HEK293 (cell line): ENCODE data around the gene LARP6.

Experiments used
- FEZF1 ChIP-seq: fragments of 450-650 bp; formaldehyde crosslinking; IDR thresholded peaks from 2 replicates; pipeline ENCODE4 v1.5.1; 2016; ENCODE audit warnings: missing biosample characterization, missing genetic modification characterization
- KLF17 ChIP-seq: fragments of 450-650 bp; formaldehyde crosslinking; IDR thresholded peaks from 2 replicates; pipeline ENCODE4 v1.5.1; 2016; ENCODE audit warnings: missing biosample characterization, missing genetic modification characterization
- PRDM4 ChIP-seq: fragments of 450-650 bp; formaldehyde crosslinking; IDR thresholded peaks from 2 replicates; pipeline ENCODE4 v1.5.1; 2017; ENCODE audit warnings: missing biosample characterization, missing genetic modification characterization
- SALL2 ChIP-seq: fragments of 450-650 bp; formaldehyde crosslinking; IDR thresholded peaks from 2 replicates; pipeline ENCODE4 v1.5.0; 2017; ENCODE audit warnings: missing biosample characterization, mild to moderate bottlenecking, missing genetic modification characterization, borderline replicate concordance
- TSHZ1 ChIP-seq: fragments of 450-650 bp; formaldehyde crosslinking; IDR thresholded peaks from 2 replicates; pipeline ENCODE4 v1.5.1; 2016; ENCODE audit warnings: missing biosample characterization, missing genetic modification characterization, borderline replicate concordance
- ZBTB7A ChIP-seq: fragments of 450-650 bp; formaldehyde crosslinking; IDR thresholded peaks from 2 replicates; pipeline ENCODE4 v1.5.1; 2016; ENCODE audit warnings: low read depth, missing biosample characterization, missing genetic modification characterization
- ZFP37 ChIP-seq: fragments of 450-650 bp; formaldehyde crosslinking; IDR thresholded peaks from 2 replicates; pipeline ENCODE4 v1.5.1; 2016; ENCODE audit warnings: missing biosample characterization, missing genetic modification characterization
- ZIC2 ChIP-seq: fragments of 450-650 bp; formaldehyde crosslinking; IDR thresholded peaks from 2 replicates; pipeline ENCODE4 v1.5.1; 2016; ENCODE audit warnings: missing biosample characterization, missing genetic modification characterization
- ZNF157 ChIP-seq: fragments of 450-650 bp; formaldehyde crosslinking; IDR thresholded peaks from 2 replicates; pipeline ENCODE4 v1.5.1; 2016; ENCODE audit warnings: missing biosample characterization, missing genetic modification characterization
- ZNF16 ChIP-seq: fragments of 450-650 bp; formaldehyde crosslinking; IDR thresholded peaks from 2 replicates; pipeline ENCODE4 v1.5.1; 2016; ENCODE audit warnings: low read depth, missing biosample characterization, missing genetic modification characterization
- ZNF175 ChIP-seq: fragments of 450-650 bp; formaldehyde crosslinking; IDR thresholded peaks from 2 replicates; pipeline ENCODE4 v1.5.1; 2016; ENCODE audit warnings: missing biosample characterization, missing genetic modification characterization
- ZNF23 ChIP-seq: fragments of 450-650 bp; formaldehyde crosslinking; IDR thresholded peaks from 2 replicates; pipeline ENCODE4 v1.5.1; 2016; ENCODE audit warnings: missing biosample characterization, missing genetic modification characterization, borderline replicate concordance
- ZNF239 ChIP-seq: fragments of 450-650 bp; formaldehyde crosslinking; IDR thresholded peaks from 2 replicates; pipeline ENCODE4 v1.5.1; 2016; ENCODE audit warnings: missing biosample characterization, missing genetic modification characterization
- ZNF280C ChIP-seq: fragments of 450-650 bp; formaldehyde crosslinking; IDR thresholded peaks from 2 replicates; pipeline ENCODE4 v1.5.1; 2016; ENCODE audit warnings: missing biosample characterization, missing genetic modification characterization
- ZNF324 ChIP-seq: fragments of 450-650 bp; formaldehyde crosslinking; IDR thresholded peaks from 2 replicates; pipeline ENCODE4 v1.5.1; 2016; ENCODE audit warnings: missing biosample characterization, missing genetic modification characterization
- ZNF341 ChIP-seq: fragments of 450-650 bp; formaldehyde crosslinking; IDR thresholded peaks from 2 replicates; pipeline ENCODE4; 2016; ENCODE audit warnings: low read depth, missing biosample characterization, missing genetic modification characterization
- ZNF513 ChIP-seq: fragments of 450-650 bp; IDR thresholded peaks from 2 replicates; pipeline ENCODE4 v1.5.1; 2018; ENCODE audit warnings: missing biosample characterization, missing genetic modification characterization
- ZNF529 ChIP-seq: fragments of 450-650 bp; formaldehyde crosslinking; IDR thresholded peaks from 2 replicates; pipeline ENCODE4 v1.5.1; 2017; ENCODE audit warnings: missing genetic modification characterization, missing biosample characterization; ENCODE audit not compliant: insufficient replicate concordance
- ZNF580 ChIP-seq: fragments of 450-650 bp; formaldehyde crosslinking; IDR thresholded peaks from 2 replicates; pipeline ENCODE4 v1.5.1; 2016; ENCODE audit warnings: missing biosample characterization, missing genetic modification characterization
- ZNF600 ChIP-seq: fragments of 450-650 bp; formaldehyde crosslinking; IDR thresholded peaks from 2 replicates; pipeline ENCODE4 v1.5.1; 2016; ENCODE audit warnings: missing biosample characterization, missing genetic modification characterization
- ZNF664 ChIP-seq: fragments of 450-650 bp; formaldehyde crosslinking; IDR thresholded peaks from 2 replicates; pipeline ENCODE4 v1.5.1; 2016; ENCODE audit warnings: missing biosample characterization, missing genetic modification characterization
- ZNF701 ChIP-seq: fragments of 450-650 bp; formaldehyde crosslinking; IDR thresholded peaks from 2 replicates; pipeline ENCODE4 v1.5.1; 2016; ENCODE audit warnings: missing biosample characterization, missing genetic modification characterization
- ZNF776 ChIP-seq: fragments of 450-650 bp; formaldehyde crosslinking; IDR thresholded peaks from 2 replicates; pipeline ENCODE4 v1.5.0; 2017; ENCODE audit warnings: missing biosample characterization, missing genetic modification characterization, borderline replicate concordance
- ZNF777 ChIP-seq: fragments of 450-650 bp; formaldehyde crosslinking; IDR thresholded peaks from 2 replicates; pipeline ENCODE4 v1.5.1; 2017; ENCODE audit warnings: missing biosample characterization, missing genetic modification characterization, borderline replicate concordance
- ZSCAN4 ChIP-seq: fragments of 450-650 bp; formaldehyde crosslinking; IDR thresholded peaks from 2 replicates; pipeline ENCODE4 v1.5.1; 2017; ENCODE audit warnings: missing biosample characterization, missing genetic modification characterization
- ZXDB ChIP-seq: fragments of 450-650 bp; formaldehyde crosslinking; IDR thresholded peaks from 2 replicates; pipeline ENCODE4 v1.5.1; 2016; ENCODE audit warnings: missing biosample characterization, missing genetic modification characterization

The LARP6 gene

GRCh38 chr15:70853318-70853972, 512 bp downstream of the LARP6 start (continued):
- TF ChIP-seq ZNF23 (no peak), ZNF341 (tag by site-specific recombination) (peak; percentile 88), ZNF16 (tag by site-specific recombination) (no peak), ZNF513 (tag by site-specific recombination) (0 out of 2 replicates have a peak, but pooled peaks have one; percentile 47), ZNF280C (no peak), ZNF600 (tag by site-specific recombination) (peak; percentile 88), FEZF1 (peak; percentile 81), ZNF701 (tag by site-specific recombination) (no peak; the same call in 1 of the 2 replicates), ZNF777 (tag by site-specific recombination) (no peak), ZIC2 (peak; percentile 73), ZFP37 (tag by site-specific recombination) (peak; percentile 58; the same call in 1 of the 2 replicates), ZSCAN4 (tag by site-specific recombination) (0 out of 2 replicates have a peak, but pooled peaks have one; percentile 39), TSHZ1 (tag by site-specific recombination) (no peak), ZNF529 (no peak), ZNF776 (no peak), KLF17 (tag by site-specific recombination) (no peak), SALL2 (tag by site-specific recombination) (no peak), ZNF580 (no peak), ZXDB (tag by site-specific recombination) (no peak; the same call in 1 of the 2 replicates), ZNF664 (tag by site-specific recombination) (no peak), ZNF324 (tag by site-specific recombination) (peak; percentile 82), ZNF175 (tag by site-specific recombination) (no peak), ZBTB7A (tag by site-specific recombination) (no peak), PRDM4 (no peak), ZNF239 (tag by site-specific recombination) (no peak), ZNF157 (tag by site-specific recombination) (no peak)
